ENCODE measurements around the gene SNX17. TPM values are rescaled to one million over a fixed set of nuclear protein-coding genes. Genes with fewer than 3 reads are reported as not detected.

SNX17 gene
- total and polyA plus RNA-seq, 2 of the 13 experiments (the other 11 are each of a cell fraction or from before 2014, with no cell fraction given) = 75.0 to 109 TPM

DNA sequence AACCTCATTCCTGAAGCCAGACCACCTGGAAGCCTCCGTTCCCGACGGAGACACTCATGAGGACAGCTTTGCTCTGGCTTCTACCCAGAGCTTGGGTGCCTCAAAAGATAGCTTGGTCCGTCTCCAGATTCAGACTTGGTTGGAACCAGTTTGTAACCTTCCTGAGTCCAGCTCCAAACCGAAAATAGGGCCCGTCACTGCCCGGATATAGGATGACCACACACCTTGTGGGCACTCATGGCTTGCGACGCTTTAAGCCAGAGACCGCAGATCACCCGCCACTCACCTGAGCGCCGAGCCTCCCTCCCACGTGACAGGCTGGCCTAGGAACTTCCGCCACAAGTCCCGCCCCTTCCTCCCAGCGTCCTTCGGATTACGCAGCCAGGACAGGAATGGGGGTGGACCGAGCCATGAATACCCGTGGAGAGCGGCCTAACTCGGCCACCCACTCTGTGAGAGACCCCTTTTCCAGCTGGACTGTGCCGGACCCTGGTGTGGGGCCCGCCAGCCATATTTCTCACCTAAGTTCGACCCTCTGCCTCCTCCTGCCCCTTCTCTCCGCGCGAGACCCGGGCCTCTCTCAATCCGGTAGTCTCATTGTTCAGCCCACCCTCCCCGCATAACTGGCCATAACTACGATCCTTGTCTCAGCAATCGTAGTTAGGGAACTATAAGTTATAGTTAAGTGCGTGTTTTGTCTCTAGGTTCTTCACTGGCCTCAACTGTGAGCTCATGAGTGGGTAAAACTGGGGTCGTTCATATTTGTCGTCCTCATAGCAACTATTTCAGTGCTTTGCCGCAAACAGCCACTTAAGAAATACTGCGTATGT is 47.4 kb upstream of the SNX17 start, which contains the start of gene MPV17 (continued):
- TF ChIP-seq, protein P1, sequence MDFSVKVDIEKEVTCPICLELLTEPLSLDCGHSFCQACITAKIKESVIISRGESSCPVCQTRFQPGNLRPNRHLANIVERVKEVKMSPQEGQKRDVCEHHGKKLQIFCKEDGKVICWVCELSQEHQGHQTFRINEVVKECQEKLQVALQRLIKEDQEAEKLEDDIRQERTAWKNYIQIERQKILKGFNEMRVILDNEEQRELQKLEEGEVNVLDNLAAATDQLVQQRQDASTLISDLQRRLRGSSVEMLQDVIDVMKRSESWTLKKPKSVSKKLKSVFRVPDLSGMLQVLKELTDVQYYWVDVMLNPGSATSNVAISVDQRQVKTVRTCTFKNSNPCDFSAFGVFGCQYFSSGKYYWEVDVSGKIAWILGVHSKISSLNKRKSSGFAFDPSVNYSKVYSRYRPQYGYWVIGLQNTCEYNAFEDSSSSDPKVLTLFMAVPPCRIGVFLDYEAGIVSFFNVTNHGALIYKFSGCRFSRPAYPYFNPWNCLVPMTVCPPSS (IDR thresholded peaks at IDR 0.05) = no peak
- TF ChIP-seq ZFP41 (CRISPR knock-in tag; IDR thresholded peaks at IDR 0.05; ENCODE audit: borderline replicate concordance) = no peak
- no peak; the same call in 1 of the 2 replicates for TF ChIP-seq TP53 (CRISPR knock-in tag; conservative IDR thresholded peaks at IDR 0.05)
- no peak for TF ChIP-seq ZNF737 (CRISPR knock-in tag; IDR thresholded peaks at IDR 0.05; ENCODE audit: borderline replicate concordance)
- TF ChIP-seq, protein P2, sequence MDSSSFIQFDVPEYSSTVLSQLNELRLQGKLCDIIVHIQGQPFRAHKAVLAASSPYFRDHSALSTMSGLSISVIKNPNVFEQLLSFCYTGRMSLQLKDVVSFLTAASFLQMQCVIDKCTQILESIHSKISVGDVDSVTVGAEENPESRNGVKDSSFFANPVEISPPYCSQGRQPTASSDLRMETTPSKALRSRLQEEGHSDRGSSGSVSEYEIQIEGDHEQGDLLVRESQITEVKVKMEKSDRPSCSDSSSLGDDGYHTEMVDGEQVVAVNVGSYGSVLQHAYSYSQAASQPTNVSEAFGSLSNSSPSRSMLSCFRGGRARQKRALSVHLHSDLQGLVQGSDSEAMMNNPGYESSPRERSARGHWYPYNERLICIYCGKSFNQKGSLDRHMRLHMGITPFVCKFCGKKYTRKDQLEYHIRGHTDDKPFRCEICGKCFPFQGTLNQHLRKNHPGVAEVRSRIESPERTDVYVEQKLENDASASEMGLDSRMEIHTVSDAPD (CRISPR knock-in tag; IDR thresholded peaks at IDR 0.05) = peak; percentile 87; the same call in 1 of the 2 replicates
- TF ChIP-seq, protein P3, sequence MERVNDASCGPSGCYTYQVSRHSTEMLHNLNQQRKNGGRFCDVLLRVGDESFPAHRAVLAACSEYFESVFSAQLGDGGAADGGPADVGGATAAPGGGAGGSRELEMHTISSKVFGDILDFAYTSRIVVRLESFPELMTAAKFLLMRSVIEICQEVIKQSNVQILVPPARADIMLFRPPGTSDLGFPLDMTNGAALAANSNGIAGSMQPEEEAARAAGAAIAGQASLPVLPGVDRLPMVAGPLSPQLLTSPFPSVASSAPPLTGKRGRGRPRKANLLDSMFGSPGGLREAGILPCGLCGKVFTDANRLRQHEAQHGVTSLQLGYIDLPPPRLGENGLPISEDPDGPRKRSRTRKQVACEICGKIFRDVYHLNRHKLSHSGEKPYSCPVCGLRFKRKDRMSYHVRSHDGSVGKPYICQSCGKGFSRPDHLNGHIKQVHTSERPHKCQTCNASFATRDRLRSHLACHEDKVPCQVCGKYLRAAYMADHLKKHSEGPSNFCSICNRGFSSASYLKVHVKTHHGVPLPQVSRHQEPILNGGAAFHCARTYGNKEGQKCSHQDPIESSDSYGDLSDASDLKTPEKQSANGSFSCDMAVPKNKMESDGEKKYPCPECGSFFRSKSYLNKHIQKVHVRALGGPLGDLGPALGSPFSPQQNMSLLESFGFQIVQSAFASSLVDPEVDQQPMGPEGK (CRISPR knock-in tag; IDR thresholded peaks at IDR 0.05) = peak; percentile 57; the same call in 1 of the 2 replicates
- TF ChIP-seq ZNF564 (CRISPR knock-in tag; IDR thresholded peaks at IDR 0.05) = no peak
- TF ChIP-seq, protein P4, sequence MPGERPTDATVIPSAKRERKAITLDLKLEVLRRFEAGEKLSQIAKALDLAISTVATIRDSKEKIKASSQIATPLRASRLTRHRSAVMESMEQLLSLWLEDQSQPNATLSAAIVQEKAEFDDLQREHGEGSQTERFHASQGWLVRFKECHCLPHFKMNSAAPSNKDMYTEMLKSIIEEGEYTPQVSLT (CRISPR knock-in tag; IDR thresholded peaks at IDR 0.05; ENCODE audit: borderline replicate concordance, low read depth) = no peak
- peak; percentile 66; the same call in 1 of the 2 replicates for TF ChIP-seq CEBPB (IDR thresholded peaks at IDR 0.05; ENCODE audit: borderline replicate concordance, low read depth, low read length)
- peak; percentile 79; the same call in 1 of the 2 replicates for TF ChIP-seq ZNF543 (CRISPR knock-in tag; IDR thresholded peaks at IDR 0.05)
- TF ChIP-seq, protein P5, sequence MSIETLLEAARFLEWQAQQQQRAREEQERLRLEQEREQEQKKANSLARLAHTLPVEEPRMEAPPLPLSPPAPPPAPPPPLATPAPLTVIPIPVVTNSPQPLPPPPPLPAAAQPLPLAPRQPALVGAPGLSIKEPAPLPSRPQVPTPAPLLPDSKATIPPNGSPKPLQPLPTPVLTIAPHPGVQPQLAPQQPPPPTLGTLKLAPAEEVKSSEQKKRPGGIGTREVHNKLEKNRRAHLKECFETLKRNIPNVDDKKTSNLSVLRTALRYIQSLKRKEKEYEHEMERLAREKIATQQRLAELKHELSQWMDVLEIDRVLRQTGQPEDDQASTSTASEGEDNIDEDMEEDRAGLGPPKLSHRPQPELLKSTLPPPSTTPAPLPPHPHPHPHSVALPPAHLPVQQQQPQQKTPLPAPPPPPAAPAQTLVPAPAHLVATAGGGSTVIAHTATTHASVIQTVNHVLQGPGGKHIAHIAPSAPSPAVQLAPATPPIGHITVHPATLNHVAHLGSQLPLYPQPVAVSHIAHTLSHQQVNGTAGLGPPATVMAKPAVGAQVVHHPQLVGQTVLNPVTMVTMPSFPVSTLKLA (IDR thresholded peaks at IDR 0.05) = peak; percentile 79
- no peak for TF ChIP-seq WIZ (CRISPR knock-in tag; IDR thresholded peaks at IDR 0.05)
- TF ChIP-seq RFX5 (IDR thresholded peaks at IDR 0.05; ENCODE audit: low read depth, low read length) = no peak
- TF ChIP-seq ZSCAN12 (CRISPR knock-in tag; IDR thresholded peaks at IDR 0.05) = no peak
- no peak for TF ChIP-seq ZNF75D (CRISPR knock-in tag; IDR thresholded peaks at IDR 0.05; ENCODE audit: borderline replicate concordance)
- TF ChIP-seq FOXJ3 (CRISPR knock-in tag; IDR thresholded peaks at IDR 0.05; ENCODE audit: borderline replicate concordance) = peak; percentile 66
- TF ChIP-seq, protein P6, sequence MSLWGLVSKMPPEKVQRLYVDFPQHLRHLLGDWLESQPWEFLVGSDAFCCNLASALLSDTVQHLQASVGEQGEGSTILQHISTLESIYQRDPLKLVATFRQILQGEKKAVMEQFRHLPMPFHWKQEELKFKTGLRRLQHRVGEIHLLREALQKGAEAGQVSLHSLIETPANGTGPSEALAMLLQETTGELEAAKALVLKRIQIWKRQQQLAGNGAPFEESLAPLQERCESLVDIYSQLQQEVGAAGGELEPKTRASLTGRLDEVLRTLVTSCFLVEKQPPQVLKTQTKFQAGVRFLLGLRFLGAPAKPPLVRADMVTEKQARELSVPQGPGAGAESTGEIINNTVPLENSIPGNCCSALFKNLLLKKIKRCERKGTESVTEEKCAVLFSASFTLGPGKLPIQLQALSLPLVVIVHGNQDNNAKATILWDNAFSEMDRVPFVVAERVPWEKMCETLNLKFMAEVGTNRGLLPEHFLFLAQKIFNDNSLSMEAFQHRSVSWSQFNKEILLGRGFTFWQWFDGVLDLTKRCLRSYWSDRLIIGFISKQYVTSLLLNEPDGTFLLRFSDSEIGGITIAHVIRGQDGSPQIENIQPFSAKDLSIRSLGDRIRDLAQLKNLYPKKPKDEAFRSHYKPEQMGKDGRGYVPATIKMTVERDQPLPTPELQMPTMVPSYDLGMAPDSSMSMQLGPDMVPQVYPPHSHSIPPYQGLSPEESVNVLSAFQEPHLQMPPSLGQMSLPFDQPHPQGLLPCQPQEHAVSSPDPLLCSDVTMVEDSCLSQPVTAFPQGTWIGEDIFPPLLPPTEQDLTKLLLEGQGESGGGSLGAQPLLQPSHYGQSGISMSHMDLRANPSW (CRISPR knock-in tag; IDR thresholded peaks at IDR 0.05; ENCODE audit: borderline replicate concordance) = peak; percentile 44
- TF ChIP-seq ZNF230 (CRISPR knock-in tag; IDR thresholded peaks at IDR 0.05) = 0 out of 2 replicates have a peak, but pooled peaks have one; percentile 27

Data from HepG2 (cell line).